ENCODE results near the gene CNN1. TPM values are rescaled to one million over a fixed set of nuclear protein-coding genes. Genes with fewer than 3 reads are reported as not detected.

The CNN1 gene
- total RNA-seq, 1 experiment from 2014 or later = 0.98 TPM

DNA sequence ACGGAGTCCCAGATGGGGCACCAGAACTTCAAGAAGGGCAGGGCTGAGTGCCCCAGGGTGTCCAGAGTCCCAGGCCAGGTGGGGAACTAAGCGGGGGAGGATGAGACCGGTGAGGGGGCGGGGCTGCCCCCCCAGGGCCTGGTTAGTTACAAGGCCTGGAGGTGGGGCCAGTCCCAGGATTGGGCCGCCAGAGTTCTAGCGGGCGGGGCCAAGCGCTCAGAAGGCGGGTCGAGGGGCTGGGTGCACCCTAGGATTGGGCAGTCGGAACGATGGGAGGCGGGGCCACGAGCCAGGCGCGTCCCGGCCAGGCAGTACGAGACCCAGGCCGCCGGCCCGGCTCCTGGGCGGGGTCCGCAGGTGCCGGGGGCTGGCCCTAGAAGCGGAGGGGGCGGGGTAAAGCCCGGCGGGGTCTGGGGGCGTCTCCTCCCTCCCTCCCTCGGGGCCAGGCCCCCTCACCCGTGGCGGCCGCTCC lies 33.6 kb upstream of the CNN1 start:
- no TSS peak for BruUV-seq (replicated peaks)
- intact Hi-C loops (cut with micrococcal nuclease; ENCODE audit: unreplicated experiment) (no loop called here), in situ Hi-C loops (cut with HindIII; ENCODE audit: low pct_unique_long_range_greater_than_20kb, low sequenced_read_pairs) (no loop called here)
- peak overlapping the region; percentile 83 for H3K27ac ChIP-seq (ENCODE audit: low read length)
- TF ChIP-seq POLR2AphosphoS5 (IDR thresholded peaks at IDR 0.05; ENCODE audit: low read depth, low read length) (no peak), SIN3A (IDR thresholded peaks at IDR 0.05; ENCODE audit: borderline replicate concordance, insufficient read depth, low read depth, low read length) (no peak), TCF7L2 (IDR thresholded peaks at IDR 0.05; ENCODE audit: low read depth, low read length) (no peak), REST (IDR thresholded peaks at IDR 0.05; ENCODE audit: insufficient read depth in 1 of 2, low read depth in 2 of 2, low read length in 1 of 2) (no peak)
- TF ChIP-seq, protein P1, sequence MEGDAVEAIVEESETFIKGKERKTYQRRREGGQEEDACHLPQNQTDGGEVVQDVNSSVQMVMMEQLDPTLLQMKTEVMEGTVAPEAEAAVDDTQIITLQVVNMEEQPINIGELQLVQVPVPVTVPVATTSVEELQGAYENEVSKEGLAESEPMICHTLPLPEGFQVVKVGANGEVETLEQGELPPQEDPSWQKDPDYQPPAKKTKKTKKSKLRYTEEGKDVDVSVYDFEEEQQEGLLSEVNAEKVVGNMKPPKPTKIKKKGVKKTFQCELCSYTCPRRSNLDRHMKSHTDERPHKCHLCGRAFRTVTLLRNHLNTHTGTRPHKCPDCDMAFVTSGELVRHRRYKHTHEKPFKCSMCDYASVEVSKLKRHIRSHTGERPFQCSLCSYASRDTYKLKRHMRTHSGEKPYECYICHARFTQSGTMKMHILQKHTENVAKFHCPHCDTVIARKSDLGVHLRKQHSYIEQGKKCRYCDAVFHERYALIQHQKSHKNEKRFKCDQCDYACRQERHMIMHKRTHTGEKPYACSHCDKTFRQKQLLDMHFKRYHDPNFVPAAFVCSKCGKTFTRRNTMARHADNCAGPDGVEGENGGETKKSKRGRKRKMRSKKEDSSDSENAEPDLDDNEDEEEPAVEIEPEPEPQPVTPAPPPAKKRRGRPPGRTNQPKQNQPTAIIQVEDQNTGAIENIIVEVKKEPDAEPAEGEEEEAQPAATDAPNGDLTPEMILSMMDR (IDR thresholded peaks at IDR 0.05) = no peak
- no peaks in the 10 kb centered on the region for H3K27me3 ChIP-seq (ENCODE audit: control insufficient read depth, insufficient read depth, low read length)
- H3K4me3 ChIP-seq (ENCODE audit: low read depth in 2 of 2, low read length in 2 of 2) = peak overlapping the region; percentile 58 to 81
- CTCF ChIA-PET = no interaction called here
- ATAC-seq (peak; percentile 97), DNase-seq (ENCODE audit: low read depth, low spot score) (peak; percentile 57)
- POLR2A ChIA-PET = no interaction called here
- no peaks in the 10 kb centered on the region for H3K9me3 ChIP-seq (ENCODE audit: control insufficient read depth, insufficient read depth, low read depth, low read length)
- peaks cover 3% of the 10 kb centered on the region; the same call in 1 of the 2 replicates for H3K4me1 ChIP-seq (ENCODE audit: control insufficient read depth, insufficient read depth, low read length)
- H3K36me3 ChIP-seq (ENCODE audit: control insufficient read depth, insufficient read depth, low read length) = no peaks in the 10 kb centered on the region

GRCh38 chr19:11505504-11506100 lies 33.0 kb upstream of the CNN1 start, which contains the start of gene ZNF653:
Gene ZNF653, minus strand, starts transcription at chr19:11505839. Its CDS starts 53 bp downstream, at chr19:11505786.
- Histone ChIP-seq H3K27ac (ENCODE audit: low read length) (peak within 1 kb of the TSS; percentile 83), H3K4me3 (ENCODE audit: low read depth in 2 of 2, low read length in 2 of 2) (peak within 1 kb of the TSS; percentile 58 to 81), H3K4me1 (ENCODE audit: control insufficient read depth, insufficient read depth, low read length) (peaks cover 3% of the 10 kb centered on the region; the same call in 1 of the 2 replicates), H3K36me3 (ENCODE audit: control insufficient read depth, insufficient read depth, low read length) (no peaks in the 10 kb centered on the region), H3K9me3 (ENCODE audit: control insufficient read depth, insufficient read depth, low read depth, low read length) (no peaks in the 10 kb centered on the region), H3K27me3 (ENCODE audit: control insufficient read depth, insufficient read depth, low read length) (no peaks in the 10 kb centered on the region)
- BruUV-seq (replicated peaks) = no TSS peak
- no peak for DNase-seq (ENCODE audit: low read depth, low spot score)
- in situ Hi-C loops (cut with HindIII; ENCODE audit: low pct_unique_long_range_greater_than_20kb, low sequenced_read_pairs) = no loop called here
- 0 out of 2 replicates have a peak, but pooled peaks have one; percentile 34 for TF ChIP-seq SIN3A (IDR thresholded peaks at IDR 0.05; ENCODE audit: borderline replicate concordance, insufficient read depth, low read depth, low read length)
- TF ChIP-seq TCF7L2 (IDR thresholded peaks at IDR 0.05; ENCODE audit: low read depth, low read length) = no peak
- TF ChIP-seq, protein P1 (IDR thresholded peaks at IDR 0.05) = no peak
- no peak for TF ChIP-seq REST (IDR thresholded peaks at IDR 0.05; ENCODE audit: insufficient read depth in 1 of 2, low read depth in 2 of 2, low read length in 1 of 2)
- peak; percentile 55 for TF ChIP-seq POLR2AphosphoS5 (IDR thresholded peaks at IDR 0.05; ENCODE audit: low read depth, low read length)
- POLR2A ChIA-PET = no interaction called here
- ATAC-seq = peak; percentile 88
- intact Hi-C loops (cut with micrococcal nuclease; ENCODE audit: unreplicated experiment) = no loop called here
- CTCF ChIA-PET = no interaction called here

Data from Panc1 (cell line).